NT2/D1 (cell line): Measurements from ENCODE around the gene CCDC40.

ENCODE experiments used
- DNase-seq: peaks from one replicate; pipeline ENCODE4 v3.0.0-alpha.2; 2011; ENCODE audit warnings: low read depth, low spot score
- H3K27me3 ChIP-seq: 2 replicates; pipeline ENCODE4 v1.6.0; 2011; ENCODE audit warnings: mild to moderate bottlenecking; ENCODE audit not compliant: insufficient read length, insufficient read depth
- H3K36me3 ChIP-seq: 2 replicates; pipeline ENCODE4 v1.6.1; 2011; ENCODE audit warnings: mild to moderate bottlenecking, low read length, mixed read lengths; ENCODE audit not compliant: insufficient read depth, insufficient read length
- H3K4me1 ChIP-seq: 2 replicates; pipeline ENCODE4 v1.5.1; 2011; ENCODE audit not compliant: insufficient read depth, insufficient read length
- H3K4me3 ChIP-seq: 2 replicates; pipeline ENCODE4 v1.5.1; 2011; ENCODE audit warnings: low read depth; ENCODE audit not compliant: insufficient read length
- H3K9ac ChIP-seq: 2 replicates; pipeline ENCODE4 v1.6.0; 2011; ENCODE audit warnings: low read depth; ENCODE audit not compliant: insufficient read length
- H3K9me3 ChIP-seq: 2 replicates; pipeline ENCODE4 v1.5.1; 2011; ENCODE audit warnings: mild to moderate bottlenecking, low read length; ENCODE audit not compliant: insufficient read depth
- SUZ12 ChIP-seq: IDR thresholded peaks from 2 replicates; pipeline ENCODE4 v1.6.1; 2011; ENCODE audit not compliant: insufficient read length, insufficient read depth; ENCODE audit errors: extremely low read depth
- YY1 ChIP-seq: IDR thresholded peaks from 2 replicates; pipeline ENCODE4 v1.6.1; 2011; ENCODE audit not compliant: insufficient read length, insufficient read depth
- ZNF274 ChIP-seq: IDR thresholded peaks from 2 replicates; pipeline ENCODE4 v1.6.1; 2011; ENCODE audit warnings: mild to moderate bottlenecking, low read depth, low read length

CCDC40 gene

DNA sequence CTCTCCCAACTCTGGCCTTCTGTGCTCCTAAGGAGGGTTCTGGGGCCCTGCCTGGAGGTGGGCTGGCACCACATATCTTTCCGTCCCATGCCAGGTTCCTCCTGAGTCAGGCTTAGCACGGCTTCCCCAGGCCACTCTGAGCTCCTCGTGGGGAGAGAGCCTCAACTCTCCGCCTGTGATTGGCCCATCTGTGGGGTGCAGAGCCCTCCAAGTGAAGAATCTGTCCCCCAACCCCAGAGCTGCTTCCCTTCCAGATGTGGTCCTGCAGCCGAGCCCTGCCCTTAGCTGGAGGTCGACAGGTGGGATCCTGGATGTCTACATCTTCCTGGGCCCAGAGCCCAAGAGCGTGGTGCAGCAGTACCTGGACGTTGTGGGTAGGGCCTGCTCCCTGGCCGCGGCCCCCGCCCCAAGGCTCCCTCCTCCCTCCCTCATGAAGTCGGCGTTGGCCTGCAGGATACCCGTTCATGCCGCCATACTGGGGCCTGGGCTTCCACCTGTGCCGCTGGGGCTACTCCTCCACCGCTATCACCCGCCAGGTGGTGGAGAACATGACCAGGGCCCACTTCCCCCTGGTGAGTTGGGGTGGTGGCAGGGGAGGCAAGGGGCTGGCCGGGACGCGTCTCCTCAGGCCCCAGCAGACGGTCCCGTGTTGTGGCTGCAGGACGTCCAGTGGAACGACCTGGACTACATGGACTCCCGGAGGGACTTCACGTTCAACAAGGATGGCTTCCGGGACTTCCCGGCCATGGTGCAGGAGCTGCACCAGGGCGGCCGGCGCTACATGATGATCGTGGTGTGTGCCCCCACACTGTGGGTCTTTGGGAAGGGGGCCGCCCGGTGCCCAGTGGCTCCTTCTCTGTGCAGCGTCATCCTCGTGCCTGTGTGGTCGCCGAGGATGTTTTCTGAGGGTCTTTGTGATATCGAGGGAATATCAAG is 71.9 kb downstream of the CCDC40 start:
- H3K9me3 ChIP-seq = no peaks in the 10 kb centered on the region
- H3K27me3 ChIP-seq = no peaks in the 10 kb centered on the region
- H3K9ac ChIP-seq = no peak overlapping the region
- DNase-seq = no peak
- peaks cover 25% of the 10 kb centered on the region for H3K4me1 ChIP-seq
- TF ChIP-seq YY1 (no peak), ZNF274 (no peak), SUZ12 (no peak)
- peaks cover 53% of the 10 kb centered on the region for H3K36me3 ChIP-seq
- no peak overlapping the region for H3K4me3 ChIP-seq

DNA sequence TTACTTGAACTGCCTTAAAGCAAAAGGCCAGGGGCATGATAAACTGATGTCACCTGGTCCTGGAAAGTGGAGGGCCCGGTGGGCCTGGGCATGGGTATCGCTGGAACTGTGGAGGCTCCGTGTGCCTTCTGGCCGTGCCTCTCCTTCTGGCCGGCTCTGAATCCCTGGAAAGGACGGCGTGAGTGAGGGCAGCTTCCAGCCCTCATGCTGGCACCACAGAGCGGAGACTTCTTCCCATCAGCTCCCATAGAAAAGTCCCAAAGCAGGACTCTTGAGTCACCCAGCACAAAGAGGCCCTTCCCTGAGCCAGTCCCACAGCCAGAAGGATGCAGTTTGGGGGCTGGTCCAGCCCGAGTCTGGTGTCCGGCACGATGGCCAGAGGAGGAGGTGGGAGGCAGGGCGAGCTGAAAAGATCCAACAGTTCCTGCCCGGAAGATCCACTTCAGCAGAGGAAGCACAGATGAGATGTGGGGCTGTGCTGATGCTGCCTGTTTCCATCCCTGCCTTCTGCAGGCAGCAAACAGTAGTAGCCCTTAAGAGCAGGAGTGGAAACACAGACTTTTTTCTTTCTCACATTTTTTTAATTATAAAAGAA is 72.7 kb downstream of the CCDC40 start:
- no peak for DNase-seq
- 0 out of 2 replicates have a peak, but pooled peaks cover under 1% of the 10 kb centered on the region for H3K9me3 ChIP-seq
- H3K4me1 ChIP-seq = peaks cover 21% of the 10 kb centered on the region
- H3K9ac ChIP-seq = no peak overlapping the region
- H3K27me3 ChIP-seq = no peaks in the 10 kb centered on the region
- TF ChIP-seq SUZ12 = no peak
- TF ChIP-seq ZNF274 = no peak
- TF ChIP-seq YY1 = no peak
- H3K36me3 ChIP-seq = peaks cover 54% of the 10 kb centered on the region
- no peak overlapping the region for H3K4me3 ChIP-seq

DNA sequence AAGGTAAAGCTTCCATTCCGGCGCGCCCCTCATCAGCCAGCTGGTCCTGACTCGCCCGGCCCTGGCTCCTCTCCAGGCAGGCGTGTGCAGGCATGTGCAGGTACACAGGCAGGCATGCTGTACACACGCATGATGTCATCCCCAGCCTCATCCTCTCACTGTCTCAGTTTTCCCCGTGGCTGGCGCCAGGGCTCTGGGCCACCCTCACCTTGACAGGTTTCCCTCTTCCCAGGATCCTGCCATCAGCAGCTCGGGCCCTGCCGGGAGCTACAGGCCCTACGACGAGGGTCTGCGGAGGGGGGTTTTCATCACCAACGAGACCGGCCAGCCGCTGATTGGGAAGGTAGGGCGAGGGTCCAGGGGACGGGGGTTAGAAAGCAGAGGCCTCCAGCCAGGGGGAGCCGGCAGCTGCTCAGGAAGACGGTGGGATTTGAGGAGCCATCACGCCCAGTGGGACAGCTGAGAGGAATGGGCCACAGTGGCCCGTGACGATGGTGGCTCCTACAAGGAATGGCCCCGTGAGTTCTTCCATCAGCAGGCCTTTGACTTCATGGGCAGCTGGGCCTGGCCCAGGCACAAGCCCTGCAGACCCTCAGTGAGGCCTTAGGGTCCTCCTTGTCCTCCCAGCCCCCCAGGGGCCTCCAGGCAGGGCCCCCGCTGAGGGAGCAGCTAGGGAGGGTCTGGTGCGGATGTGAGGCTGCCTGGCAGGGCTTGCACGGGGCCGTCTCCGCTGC is 73.4 kb downstream of the CCDC40 start:
- 0 out of 2 replicates have a peak, but pooled peaks cover 7% of the 10 kb centered on the region for H3K9me3 ChIP-seq
- DNase-seq = no peak
- no peak overlapping the region for H3K9ac ChIP-seq
- TF ChIP-seq YY1 (no peak), ZNF274 (no peak), SUZ12 (no peak)
- peaks cover 51% of the 10 kb centered on the region for H3K36me3 ChIP-seq
- peaks cover 19% of the 10 kb centered on the region for H3K4me1 ChIP-seq
- no peaks in the 10 kb centered on the region for H3K27me3 ChIP-seq
- H3K4me3 ChIP-seq = no peak overlapping the region

DNA sequence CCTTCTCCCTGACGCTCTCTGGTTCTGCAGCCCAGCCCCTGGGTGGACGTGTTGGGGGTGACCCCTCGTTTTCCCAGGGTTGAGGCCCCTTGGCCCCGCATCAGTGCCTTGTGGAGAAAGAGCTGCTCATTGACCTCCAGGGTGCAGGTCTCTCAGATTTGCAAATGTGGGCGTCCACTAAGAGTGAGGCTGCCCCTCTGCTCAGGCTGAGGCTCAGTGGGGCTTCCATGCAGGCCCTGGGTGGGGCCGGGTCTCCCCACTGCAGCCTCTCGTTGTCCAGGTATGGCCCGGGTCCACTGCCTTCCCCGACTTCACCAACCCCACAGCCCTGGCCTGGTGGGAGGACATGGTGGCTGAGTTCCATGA is 74.0 kb downstream of the CCDC40 start:
- Histone ChIP-seq H3K9ac (no peak overlapping the region), H3K36me3 (peaks cover 49% of the 10 kb centered on the region), H3K4me1 (peaks cover 19% of the 10 kb centered on the region), H3K27me3 (no peaks in the 10 kb centered on the region), H3K4me3 (no peak overlapping the region), H3K9me3 (0 out of 2 replicates have a peak, but pooled peaks cover 11% of the 10 kb centered on the region)
- no peak for TF ChIP-seq ZNF274
- TF ChIP-seq SUZ12 = no peak
- no peak for TF ChIP-seq YY1
- DNase-seq = no peak

- H3K9me3 ChIP-seq = 0 out of 2 replicates have a peak, but pooled peaks cover 11% of the 10 kb centered on the region
- H3K4me1 ChIP-seq = peaks cover 19% of the 10 kb centered on the region
- H3K9ac ChIP-seq = no peak overlapping the region
- no peak for DNase-seq
- H3K4me3 ChIP-seq = no peak overlapping the region
- TF ChIP-seq ZNF274 (no peak), YY1 (no peak), SUZ12 (no peak)
- peaks cover 48% of the 10 kb centered on the region for H3K36me3 ChIP-seq
- H3K27me3 ChIP-seq = no peaks in the 10 kb centered on the region
Observed at GRCh38 chr17:80110927-80111701, 74.7 kb downstream of the CCDC40 start.

DNA sequence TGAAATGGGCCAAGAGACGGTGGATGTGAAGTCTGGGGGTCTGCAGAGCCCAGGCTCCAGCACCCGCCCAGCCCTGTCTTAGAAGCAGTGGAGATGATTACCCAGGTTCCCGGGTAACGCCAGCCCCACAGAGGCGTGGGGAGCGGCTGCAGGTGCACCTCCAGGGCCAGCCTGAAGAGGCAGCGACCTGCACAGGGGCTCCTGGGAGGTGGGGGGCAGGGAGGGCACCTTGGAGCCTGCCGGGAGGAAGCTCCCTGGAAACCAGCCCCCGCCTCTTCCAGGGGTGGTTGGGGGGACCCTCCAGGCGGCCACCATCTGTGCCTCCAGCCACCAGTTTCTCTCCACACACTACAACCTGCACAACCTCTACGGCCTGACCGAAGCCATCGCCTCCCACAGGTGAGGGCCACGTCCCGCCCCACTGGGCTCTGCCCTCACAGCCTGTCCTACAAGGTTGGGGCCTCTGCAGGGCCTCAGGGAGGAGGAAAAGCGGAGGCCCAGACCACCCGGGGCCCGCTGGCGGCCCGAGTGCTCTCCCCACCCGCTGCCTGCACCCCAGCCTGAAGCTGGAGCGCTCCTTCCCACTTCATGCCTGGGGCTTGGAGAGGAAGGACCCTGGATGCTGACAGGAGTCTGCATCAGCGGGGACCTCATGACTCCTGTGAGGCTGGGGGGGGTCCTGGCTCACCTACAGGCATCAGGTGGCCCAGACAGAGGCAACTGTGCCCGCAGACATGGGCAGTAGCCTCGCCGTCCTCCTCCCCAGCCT is 75.4 kb downstream of the CCDC40 start:
- peaks cover 45% of the 10 kb centered on the region for H3K36me3 ChIP-seq
- H3K9ac ChIP-seq = no peak overlapping the region
- H3K9me3 ChIP-seq = 0 out of 2 replicates have a peak, but pooled peaks cover 11% of the 10 kb centered on the region
- H3K27me3 ChIP-seq = no peaks in the 10 kb centered on the region
- peaks cover 25% of the 10 kb centered on the region for H3K4me1 ChIP-seq
- TF ChIP-seq SUZ12 (no peak), ZNF274 (no peak), YY1 (no peak)
- H3K4me3 ChIP-seq = no peak overlapping the region
- DNase-seq = no peak
